ENCODE measurements around the gene PCNX1.

PCNX1 gene

GRCh38 chr14:71004481-71004880 lies 97.2 kb downstream of the PCNX1 start:
- no peak overlapping the region for H3K9ac ChIP-seq (ENCODE audit: low read depth, low read length, poor library complexity, severe bottlenecking)
- no peaks in the 10 kb centered on the region for H3K9me3 ChIP-seq (ENCODE audit: insufficient read depth, low read depth, low read length)
- no peaks in the 10 kb centered on the region for H3K27me3 ChIP-seq (ENCODE audit: insufficient read depth, low read length, poor library complexity, severe bottlenecking)
- no peak overlapping the region for H3K4me2 ChIP-seq (ENCODE audit: low read depth, low read length, poor library complexity, severe bottlenecking)
- TF ChIP-seq CTCF (conservative IDR thresholded peaks at IDR 0.05; ENCODE audit: low read length), result no peak
- no peak for TF ChIP-seq EZH2phosphoT487 (IDR thresholded peaks at IDR 0.05; ENCODE audit: borderline replicate concordance)
- peaks cover 10% of the 10 kb centered on the region; the same call in 1 of the 2 replicates for H3K36me3 ChIP-seq (ENCODE audit: insufficient read depth, low read length)
- H3K4me3 ChIP-seq (ENCODE audit: low read length, poor library complexity, severe bottlenecking), result no peak overlapping the region
- H4K20me1 ChIP-seq (ENCODE audit: insufficient read depth, low read length, poor library complexity, severe bottlenecking), result no peaks in the 10 kb centered on the region
- H3F3A ChIP-seq (ENCODE audit: low read depth), result peaks cover 3% of the 10 kb centered on the region; the same call in 1 of the 2 replicates
- H2AFZ ChIP-seq (ENCODE audit: low read length), result no peak overlapping the region
- no peaks in the 10 kb centered on the region for H3K9me2 ChIP-seq (replicated peaks; ENCODE audit: low read depth, low read length)
- H3K79me2 ChIP-seq (ENCODE audit: insufficient read depth, low read length), result peaks cover 48% of the 10 kb centered on the region
- peaks cover 27% of the 10 kb centered on the region for H3K4me1 ChIP-seq (ENCODE audit: insufficient read depth, low read length, poor library complexity, severe bottlenecking)

DNA sequence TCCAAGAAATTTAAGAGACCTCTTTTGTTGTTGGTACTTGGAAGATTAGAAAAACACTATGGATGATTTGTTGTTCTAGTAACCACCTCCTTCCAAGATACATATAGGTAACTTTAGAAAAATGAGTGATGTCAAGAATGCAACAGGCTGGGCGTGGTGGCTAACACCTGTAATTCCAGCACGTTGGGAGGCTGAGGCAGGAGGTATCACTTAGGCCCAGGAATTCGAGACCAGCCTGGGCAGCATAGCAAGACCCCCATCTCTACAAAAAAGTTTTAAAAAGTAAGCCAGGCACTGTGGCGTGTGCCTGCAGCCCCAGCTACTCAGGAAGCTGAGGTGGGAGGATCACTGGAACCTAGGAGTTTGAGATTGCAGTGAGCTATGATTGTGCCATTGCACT lies 97.8 kb downstream of the PCNX1 start:
- Histone ChIP-seq H3K79me2 (ENCODE audit: insufficient read depth, low read length) (peaks cover 48% of the 10 kb centered on the region), H3K4me1 (ENCODE audit: insufficient read depth, low read length, poor library complexity, severe bottlenecking) (peaks cover 21% of the 10 kb centered on the region), H3K4me2 (ENCODE audit: low read depth, low read length, poor library complexity, severe bottlenecking) (no peak overlapping the region), H4K20me1 (ENCODE audit: insufficient read depth, low read length, poor library complexity, severe bottlenecking) (no peaks in the 10 kb centered on the region), H3K9me2 (replicated peaks; ENCODE audit: low read depth, low read length) (no peaks in the 10 kb centered on the region), H3K36me3 (ENCODE audit: insufficient read depth, low read length) (peaks cover 10% of the 10 kb centered on the region; the same call in 1 of the 2 replicates), H3F3A (ENCODE audit: low read depth) (no peaks in the 10 kb centered on the region), H3K9ac (ENCODE audit: low read depth, low read length, poor library complexity, severe bottlenecking) (no peak overlapping the region), H2AFZ (ENCODE audit: low read length) (no peak overlapping the region), H3K27me3 (ENCODE audit: insufficient read depth, low read length, poor library complexity, severe bottlenecking) (no peaks in the 10 kb centered on the region), H3K9me3 (ENCODE audit: insufficient read depth, low read depth, low read length) (no peaks in the 10 kb centered on the region), H3K4me3 (ENCODE audit: low read length, poor library complexity, severe bottlenecking) (no peak overlapping the region)
- no peak for TF ChIP-seq CTCF (conservative IDR thresholded peaks at IDR 0.05; ENCODE audit: low read length)
- TF ChIP-seq EZH2phosphoT487 (IDR thresholded peaks at IDR 0.05; ENCODE audit: borderline replicate concordance), result no peak

- Histone ChIP-seq H3K9me3 (ENCODE audit: insufficient read depth, low read depth, low read length) (no peaks in the 10 kb centered on the region), H3K4me1 (ENCODE audit: insufficient read depth, low read length, poor library complexity, severe bottlenecking) (peaks cover 25% of the 10 kb centered on the region)
These were observed 98.9 kb downstream of the PCNX1 start for GRCh38 chr14:71006200-71006563.

More at GRCh38 chr14:71006200-71006563, 98.9 kb downstream of the PCNX1 start:
- no peaks in the 10 kb centered on the region for H4K20me1 ChIP-seq (ENCODE audit: insufficient read depth, low read length, poor library complexity, severe bottlenecking)
- TF ChIP-seq CTCF (conservative IDR thresholded peaks at IDR 0.05; ENCODE audit: low read length), result no peak
- TF ChIP-seq EZH2phosphoT487 (IDR thresholded peaks at IDR 0.05; ENCODE audit: borderline replicate concordance), result no peak
- H3K79me2 ChIP-seq (ENCODE audit: insufficient read depth, low read length), result peaks cover 37% of the 10 kb centered on the region; the same call in 1 of the 2 replicates
- H3K36me3 ChIP-seq (ENCODE audit: insufficient read depth, low read length), result peaks cover 13% of the 10 kb centered on the region
- no peak overlapping the region for H3K4me2 ChIP-seq (ENCODE audit: low read depth, low read length, poor library complexity, severe bottlenecking)
- no peak overlapping the region for H3K4me3 ChIP-seq (ENCODE audit: low read length, poor library complexity, severe bottlenecking)
- no peaks in the 10 kb centered on the region for H3K9me2 ChIP-seq (replicated peaks; ENCODE audit: low read depth, low read length)
- no peaks in the 10 kb centered on the region for H3F3A ChIP-seq (ENCODE audit: low read depth)
- no peak overlapping the region for H2AFZ ChIP-seq (ENCODE audit: low read length)
- no peaks in the 10 kb centered on the region for H3K27me3 ChIP-seq (ENCODE audit: insufficient read depth, low read length, poor library complexity, severe bottlenecking)
- H3K9ac ChIP-seq (ENCODE audit: low read depth, low read length, poor library complexity, severe bottlenecking), result no peak overlapping the region

Data from Loucy (cell line).